Endothelial cell (in vitro differentiated cells): Measurements from ENCODE around the gene CRHBP. TPM values are rescaled to one million over a fixed set of nuclear protein-coding genes. Genes with fewer than 3 reads are reported as not detected.
"Not testable (repeated sequence)": the region's sequence is repeated elsewhere in the genome, so short reads cannot be mapped to it uniquely, and the experiment has no call there.

Source experiments
- DNase-seq: peaks from one replicate; pipeline ENCODE4 v3.0.0; 2021; ENCODE audit warnings: low spot score
- H3K27ac Mint-ChIP-seq: one replicate; pipeline ENCODE4 v1.8.0; 2021; ENCODE audit warnings: mixed read lengths, inconsistent platforms; ENCODE audit not compliant: unreplicated experiment
- H3K27me3 Mint-ChIP-seq: one replicate; pipeline ENCODE4 v1.8.0; 2021; ENCODE audit warnings: mild to moderate bottlenecking, moderate library complexity, mixed read lengths, inconsistent platforms; ENCODE audit not compliant: unreplicated experiment
- H3K36me3 Mint-ChIP-seq: one replicate; pipeline ENCODE4 v1.8.0; 2021; ENCODE audit warnings: mild to moderate bottlenecking, low read depth, mixed read lengths, inconsistent platforms; ENCODE audit not compliant: unreplicated experiment
- H3K4me1 Mint-ChIP-seq: one replicate; pipeline ENCODE4 v1.8.0; 2021; ENCODE audit warnings: mild to moderate bottlenecking, mixed read lengths, inconsistent platforms; ENCODE audit not compliant: unreplicated experiment
- H3K4me3 Mint-ChIP-seq: one replicate; pipeline ENCODE4 v1.8.0; 2021; ENCODE audit warnings: mild to moderate bottlenecking, mixed read lengths, inconsistent platforms; ENCODE audit not compliant: unreplicated experiment
- H3K9me3 Mint-ChIP-seq: one replicate; pipeline ENCODE4 v1.8.0; 2021; ENCODE audit warnings: mixed read lengths, inconsistent platforms; ENCODE audit not compliant: unreplicated experiment
- long read RNA-seq: library from polyadenylated mRNA; unstranded; transcript quantifications from one replicate; pipeline ENCODE4 v2.0.0, GENCODE V29; 2020; ENCODE audit not compliant: unreplicated experiment
- total RNA-seq: library from RNA; stranded (reverse); fragmentation: NEBNext Ultra II Directional; extraction: Animal tissue kit (Norgen Biotek cat#: 25700); gene quantifications from one replicate; pipeline ENCODE4 v1.2.1, GENCODE V29; 2021; ENCODE audit not compliant: unreplicated experiment
- TF ChIP-seq, protein P1 (sequence below): fragments of 200-600 bp; sonication (generic); IDR thresholded peaks from one replicate; pipeline ENCODE4 v1.5.0; 2021; ENCODE audit warnings: antibody characterized with exemption; ENCODE audit not compliant: unreplicated experiment

The CRHBP gene, protein sequence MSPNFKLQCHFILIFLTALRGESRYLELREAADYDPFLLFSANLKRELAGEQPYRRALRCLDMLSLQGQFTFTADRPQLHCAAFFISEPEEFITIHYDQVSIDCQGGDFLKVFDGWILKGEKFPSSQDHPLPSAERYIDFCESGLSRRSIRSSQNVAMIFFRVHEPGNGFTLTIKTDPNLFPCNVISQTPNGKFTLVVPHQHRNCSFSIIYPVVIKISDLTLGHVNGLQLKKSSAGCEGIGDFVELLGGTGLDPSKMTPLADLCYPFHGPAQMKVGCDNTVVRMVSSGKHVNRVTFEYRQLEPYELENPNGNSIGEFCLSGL
- total RNA-seq, result 108 TPM
- long read RNA-seq, transcript CRHBP-201 (7 exons, 1,980 nt), result major isoform, 79 of 92 reads
- long read RNA-seq, partial matches to known transcripts, result 5 of 92 reads
- long read RNA-seq, other reads (novel, unspliced or antisense), result 7 of 92 reads

DNA sequence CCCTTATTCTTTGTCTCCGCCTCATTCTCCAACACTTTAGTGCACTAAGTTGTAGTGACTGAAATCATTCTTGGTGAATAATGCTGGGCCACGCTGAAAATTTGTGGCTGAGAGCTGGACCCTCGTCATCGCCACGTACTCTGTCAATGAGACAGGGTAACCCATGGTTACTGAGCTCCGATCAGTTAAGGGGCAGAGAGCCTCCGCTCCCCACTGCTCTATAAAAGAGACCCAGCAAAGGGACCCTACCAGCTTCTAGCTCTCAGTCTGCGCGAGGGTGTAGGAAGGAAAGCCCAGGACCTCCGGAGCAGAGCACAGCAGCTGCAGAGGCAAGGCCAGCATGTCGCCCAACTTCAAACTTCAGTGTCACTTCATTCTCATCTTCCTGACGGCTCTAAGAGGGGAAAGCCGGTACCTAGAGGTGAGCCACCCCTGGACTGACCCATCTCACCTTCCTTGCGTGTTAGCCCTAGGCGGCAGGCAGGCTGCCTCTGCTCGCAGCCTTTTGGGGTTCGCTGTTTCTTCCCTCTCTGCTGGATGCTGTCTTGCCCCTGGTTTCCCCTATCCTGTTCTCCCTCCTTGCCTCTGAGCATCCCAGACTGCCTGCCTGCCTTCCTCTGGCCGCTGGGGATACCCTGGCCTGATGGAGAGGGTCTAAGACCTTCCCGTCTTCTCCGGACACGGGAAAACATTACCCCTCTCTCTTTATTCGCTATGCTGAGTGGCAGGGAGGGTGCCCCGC lies at the start of gene CRHBP:
Gene CRHBP, plus strand, starts transcription at position 251 of the 742 bp plus-strand sequence. Its CDS starts 90 bp downstream, at position 341.
- Mint-ChIP-seq H3K4me3 (peak within 1 kb of the TSS; percentile 93), H3K9me3 (no peaks in the 10 kb centered on the region), H3K4me1 (peaks cover 11% of the 10 kb centered on the region), H3K27me3 (peaks cover 13% of the 10 kb centered on the region), H3K36me3 (peaks cover 10% of the 10 kb centered on the region), H3K27ac (peak within 1 kb of the TSS; percentile 17)
- DNase-seq, result peak; percentile 20
- TF ChIP-seq, protein P1, sequence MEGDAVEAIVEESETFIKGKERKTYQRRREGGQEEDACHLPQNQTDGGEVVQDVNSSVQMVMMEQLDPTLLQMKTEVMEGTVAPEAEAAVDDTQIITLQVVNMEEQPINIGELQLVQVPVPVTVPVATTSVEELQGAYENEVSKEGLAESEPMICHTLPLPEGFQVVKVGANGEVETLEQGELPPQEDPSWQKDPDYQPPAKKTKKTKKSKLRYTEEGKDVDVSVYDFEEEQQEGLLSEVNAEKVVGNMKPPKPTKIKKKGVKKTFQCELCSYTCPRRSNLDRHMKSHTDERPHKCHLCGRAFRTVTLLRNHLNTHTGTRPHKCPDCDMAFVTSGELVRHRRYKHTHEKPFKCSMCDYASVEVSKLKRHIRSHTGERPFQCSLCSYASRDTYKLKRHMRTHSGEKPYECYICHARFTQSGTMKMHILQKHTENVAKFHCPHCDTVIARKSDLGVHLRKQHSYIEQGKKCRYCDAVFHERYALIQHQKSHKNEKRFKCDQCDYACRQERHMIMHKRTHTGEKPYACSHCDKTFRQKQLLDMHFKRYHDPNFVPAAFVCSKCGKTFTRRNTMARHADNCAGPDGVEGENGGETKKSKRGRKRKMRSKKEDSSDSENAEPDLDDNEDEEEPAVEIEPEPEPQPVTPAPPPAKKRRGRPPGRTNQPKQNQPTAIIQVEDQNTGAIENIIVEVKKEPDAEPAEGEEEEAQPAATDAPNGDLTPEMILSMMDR, result no peak

DNA sequence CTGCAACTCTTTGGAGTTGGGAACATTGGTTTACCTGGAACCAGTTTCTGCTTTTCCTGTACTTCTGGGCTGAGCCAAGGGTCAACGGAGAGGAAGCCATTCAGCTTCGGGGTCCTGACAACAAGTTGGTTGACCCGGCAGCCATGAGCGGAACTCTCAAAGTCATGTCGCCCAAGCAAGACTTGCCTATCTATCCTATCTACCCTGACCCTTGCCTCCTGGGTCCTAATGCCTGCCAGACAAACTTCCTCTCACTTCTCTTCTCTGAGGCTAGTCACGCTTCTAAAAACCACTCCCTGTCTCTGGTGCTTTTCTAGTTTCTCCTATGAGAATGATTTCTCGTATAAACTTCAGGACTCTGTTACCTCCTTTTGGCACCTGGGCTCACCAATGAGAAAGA lies 44.7 kb upstream of the CRHBP start:
- Mint-ChIP-seq H3K4me1 (peaks cover 12% of the 10 kb centered on the region), H3K27ac (no peak overlapping the region), H3K36me3 (no peaks in the 10 kb centered on the region), H3K27me3 (peaks cover 7% of the 10 kb centered on the region), H3K9me3 (no peaks in the 10 kb centered on the region), H3K4me3 (no peak overlapping the region)
- no peak for DNase-seq
- TF ChIP-seq, protein P1, result no peak

DNA sequence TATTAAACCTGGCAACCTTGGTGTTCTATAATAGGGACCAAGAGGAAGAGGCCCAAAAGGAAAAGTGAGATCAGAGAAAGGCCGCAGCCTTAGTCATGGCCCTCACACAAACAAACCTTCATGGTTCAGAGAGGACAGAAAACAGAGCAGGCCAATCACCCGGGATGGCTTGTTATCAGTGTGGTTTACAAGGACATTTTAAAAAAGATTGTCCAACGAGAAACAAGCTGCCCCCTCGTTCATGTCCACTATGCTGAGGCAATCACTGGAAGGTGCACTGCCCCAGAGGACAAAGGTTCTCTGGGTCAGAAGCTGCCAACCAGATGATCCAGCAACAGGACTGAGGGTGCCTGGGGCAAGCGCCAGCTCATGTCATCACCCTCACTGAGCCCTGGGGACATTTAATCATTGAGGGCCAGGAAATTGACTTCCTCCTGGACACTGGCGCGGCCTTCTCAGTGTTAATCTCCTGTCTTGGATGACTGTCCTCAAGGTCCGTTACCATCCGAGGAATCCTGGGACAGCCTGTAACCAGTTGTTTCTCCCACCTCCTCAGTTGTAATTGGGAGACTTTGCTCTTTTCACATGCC lies 42.4 kb upstream of the CRHBP start:
- not testable (repeated sequence) for H3K9me3 Mint-ChIP-seq, H3K36me3 Mint-ChIP-seq, H3K27me3 Mint-ChIP-seq, H3K4me3 Mint-ChIP-seq, DNase-seq
- Mint-ChIP-seq H3K4me1 (peaks cover 21% of the 10 kb centered on the region), H3K27ac (peak overlapping the region; percentile 25)

DNA sequence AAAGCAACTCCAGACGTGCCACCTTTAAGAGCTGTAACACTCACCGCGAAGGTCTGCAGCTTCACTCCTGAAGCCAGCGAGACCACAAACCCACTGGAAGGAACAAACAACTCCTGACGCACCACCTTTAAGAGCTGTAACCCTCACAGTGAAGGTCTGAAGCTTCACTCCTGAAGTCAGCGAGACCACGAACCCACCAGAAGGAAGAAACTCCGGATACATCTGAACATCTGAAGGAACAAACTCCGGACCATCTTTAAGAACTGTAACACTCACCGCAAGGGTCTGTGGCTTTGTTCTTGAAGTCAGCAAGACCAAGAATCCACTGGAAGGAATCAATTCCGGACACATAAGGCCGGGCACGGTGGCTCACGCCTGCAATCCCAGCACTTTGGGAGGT lies 38.2 kb upstream of the CRHBP start:
- not testable (repeated sequence) for DNase-seq, H3K36me3 Mint-ChIP-seq, H3K9me3 Mint-ChIP-seq, H3K27me3 Mint-ChIP-seq, H3K4me3 Mint-ChIP-seq
- Mint-ChIP-seq H3K4me1 (peaks cover 21% of the 10 kb centered on the region), H3K27ac (peak overlapping the region; percentile 98)

DNA sequence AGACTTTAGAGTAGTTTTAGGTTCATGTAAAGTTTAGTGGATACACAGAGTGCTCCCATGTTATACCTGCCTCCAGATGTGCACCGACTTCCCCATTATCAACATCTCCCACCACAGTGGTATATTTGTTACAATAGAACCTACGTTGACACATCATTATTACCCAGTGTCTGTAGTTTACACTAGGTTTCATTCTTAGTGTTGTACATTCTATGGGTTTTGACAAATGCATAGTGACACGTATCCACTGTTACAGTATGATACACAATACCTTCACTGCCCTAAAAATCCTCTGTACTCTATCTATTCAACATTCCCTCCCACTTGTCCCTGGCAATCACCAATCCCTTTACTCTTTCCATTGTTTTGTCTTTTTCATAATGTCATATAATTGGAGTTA lies 34.3 kb upstream of the CRHBP start:
- H3K4me3 Mint-ChIP-seq, result no peak overlapping the region
- TF ChIP-seq, protein P1, result no peak
- H3K9me3 Mint-ChIP-seq, result no peaks in the 10 kb centered on the region
- H3K27me3 Mint-ChIP-seq, result peaks cover 1% of the 10 kb centered on the region
- no peak overlapping the region for H3K27ac Mint-ChIP-seq
- H3K4me1 Mint-ChIP-seq, result peaks cover 7% of the 10 kb centered on the region
- no peaks in the 10 kb centered on the region for H3K36me3 Mint-ChIP-seq
- DNase-seq, result no peak
